Transverse colon (tissue), 4 donors: ENCODE data around the gene INPP5J. TPM values are rescaled to one million over a fixed set of nuclear protein-coding genes. Genes with fewer than 3 reads are reported as not detected.
A peak's percentile ranks its signal among the peaks of the same experiment; 100 is the strongest.
"Not testable (repeated sequence)": the region's sequence is repeated elsewhere in the genome, so short reads cannot be mapped to it uniquely, and the experiment has no call there.

Source experiments
- DNase-seq: peaks from one replicate; pipeline ENCODE4 v3.0.0-alpha.2; 2019
- H3K27ac ChIP-seq, 4 donors: fragments of 200-600 bp; sonication (generic); 2 replicates each; pipeline ENCODE4 v1.5.1; 2016 to 2018; ENCODE audit warnings: inconsistent platforms in 4 of 4
- H3K27me3 ChIP-seq: fragments of 200-600 bp; sonication (generic); 2 replicates; pipeline ENCODE4 v1.5.1; 2017; ENCODE audit warnings: inconsistent platforms
- H3K36me3 ChIP-seq, 4 donors: fragments of 200-600 bp; sonication (generic); 2 replicates each; pipeline ENCODE4 v1.5.1; 2017 to 2019; ENCODE audit warnings: inconsistent platforms in 4 of 4
- H3K4me1 ChIP-seq, 4 donors: fragments of 200-600 bp; sonication (generic); 2 replicates each; pipeline ENCODE4 v1.5.1; 2017 to 2020; ENCODE audit warnings: inconsistent platforms in 4 of 4
- H3K4me3 ChIP-seq, 4 donors: fragments of 200-600 bp; sonication (generic); 1 replicate in 1 of 4; 2 replicates in 3 of 4; pipeline versions ENCODE4 v1.5.1 to v1.6.1; 2017 to 2019; ENCODE audit warnings: inconsistent platforms in 4 of 4
- H3K9me3 ChIP-seq, 2 donors: fragments of 200-600 bp; sonication (generic); 2 replicates each; pipeline ENCODE4 v1.5.1; 2017 to 2019; ENCODE audit warnings: inconsistent platforms in 2 of 2
- EP300 ChIP-seq: sonication (generic); formaldehyde crosslinking; IDR thresholded peaks from one replicate; pipeline ENCODE4 v1.6.1; 2017; ENCODE audit warnings: antibody characterized with exemption, low read depth
- POLR2A ChIP-seq: fragments of 450-650 bp; IDR thresholded peaks from one replicate; pipeline ENCODE4 v1.6.1; 2016; ENCODE audit warnings: antibody characterized with exemption, mild to moderate bottlenecking, moderate library complexity
- POLR2AphosphoS5 ChIP-seq, 3 donors: sonication (generic); formaldehyde crosslinking; IDR thresholded peaks; one replicate each; pipeline ENCODE4 v1.6.1; 2016; ENCODE audit warnings: antibody characterized with exemption in 3 of 3
- WGBS, 2 donors: methylation state at CpG; one replicate each; pipeline ENCODE4 v1.1.5; 2018; ENCODE audit warnings: low coverage in 1 of 2; 5-methylcytosine and 5-hydroxymethylcytosine counted together
- in situ Hi-C, 4 donors: fragments of 200-750 bp; cut with MboI; loops; one replicate each; pipeline versions ENCODE4 v1.15.0 to v1.15.1; 2017; ENCODE audit warnings: low sequenced_read_pairs in 3 of 4, low pct_ligation_motif_present in 1 of 4, low pct_unique_long_range_greater_than_20kb in 1 of 4
- intact Hi-C: fragments of 100-400 bp; cut with DNase I; formaldehyde crosslinking; loops from one replicate; pipeline ENCODE4 v1.15.1; 2023; ENCODE audit warnings: low total_unique reads
- total RNA-seq, 4 donors: library from RNA; depleted of rRNA; stranded (reverse); fragments of >200 nt; gene quantifications; one replicate each; pipeline ENCODE4 v1.1.0, GENCODE V29; 2016
- TF ChIP-seq, protein P1 (sequence below), 5 experiments: fragments of 200-600 bp in 3 of 5; fragments of 450-650 bp in 2 of 5; sonication (generic) in 3 of 5; IDR thresholded peaks; 1 replicate in 2 of 5; 2 replicates in 3 of 5; pipeline ENCODE4 v1.5.1; 2016 to 2017; ENCODE audit warnings: antibody characterized with exemption in 5 of 5, inconsistent platforms in 3 of 5, mild to moderate bottlenecking in 2 of 5, moderate library complexity in 1 of 5

Gene INPP5J, protein sequence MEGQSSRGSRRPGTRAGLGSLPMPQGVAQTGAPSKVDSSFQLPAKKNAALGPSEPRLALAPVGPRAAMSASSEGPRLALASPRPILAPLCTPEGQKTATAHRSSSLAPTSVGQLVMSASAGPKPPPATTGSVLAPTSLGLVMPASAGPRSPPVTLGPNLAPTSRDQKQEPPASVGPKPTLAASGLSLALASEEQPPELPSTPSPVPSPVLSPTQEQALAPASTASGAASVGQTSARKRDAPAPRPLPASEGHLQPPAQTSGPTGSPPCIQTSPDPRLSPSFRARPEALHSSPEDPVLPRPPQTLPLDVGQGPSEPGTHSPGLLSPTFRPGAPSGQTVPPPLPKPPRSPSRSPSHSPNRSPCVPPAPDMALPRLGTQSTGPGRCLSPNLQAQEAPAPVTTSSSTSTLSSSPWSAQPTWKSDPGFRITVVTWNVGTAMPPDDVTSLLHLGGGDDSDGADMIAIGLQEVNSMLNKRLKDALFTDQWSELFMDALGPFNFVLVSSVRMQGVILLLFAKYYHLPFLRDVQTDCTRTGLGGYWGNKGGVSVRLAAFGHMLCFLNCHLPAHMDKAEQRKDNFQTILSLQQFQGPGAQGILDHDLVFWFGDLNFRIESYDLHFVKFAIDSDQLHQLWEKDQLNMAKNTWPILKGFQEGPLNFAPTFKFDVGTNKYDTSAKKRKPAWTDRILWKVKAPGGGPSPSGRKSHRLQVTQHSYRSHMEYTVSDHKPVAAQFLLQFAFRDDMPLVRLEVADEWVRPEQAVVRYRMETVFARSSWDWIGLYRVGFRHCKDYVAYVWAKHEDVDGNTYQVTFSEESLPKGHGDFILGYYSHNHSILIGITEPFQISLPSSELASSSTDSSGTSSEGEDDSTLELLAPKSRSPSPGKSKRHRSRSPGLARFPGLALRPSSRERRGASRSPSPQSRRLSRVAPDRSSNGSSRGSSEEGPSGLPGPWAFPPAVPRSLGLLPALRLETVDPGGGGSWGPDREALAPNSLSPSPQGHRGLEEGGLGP
- 10 to 100 TPM; 22.4 to 51.2 (median 30.8) TPM for total RNA-seq

DNA sequence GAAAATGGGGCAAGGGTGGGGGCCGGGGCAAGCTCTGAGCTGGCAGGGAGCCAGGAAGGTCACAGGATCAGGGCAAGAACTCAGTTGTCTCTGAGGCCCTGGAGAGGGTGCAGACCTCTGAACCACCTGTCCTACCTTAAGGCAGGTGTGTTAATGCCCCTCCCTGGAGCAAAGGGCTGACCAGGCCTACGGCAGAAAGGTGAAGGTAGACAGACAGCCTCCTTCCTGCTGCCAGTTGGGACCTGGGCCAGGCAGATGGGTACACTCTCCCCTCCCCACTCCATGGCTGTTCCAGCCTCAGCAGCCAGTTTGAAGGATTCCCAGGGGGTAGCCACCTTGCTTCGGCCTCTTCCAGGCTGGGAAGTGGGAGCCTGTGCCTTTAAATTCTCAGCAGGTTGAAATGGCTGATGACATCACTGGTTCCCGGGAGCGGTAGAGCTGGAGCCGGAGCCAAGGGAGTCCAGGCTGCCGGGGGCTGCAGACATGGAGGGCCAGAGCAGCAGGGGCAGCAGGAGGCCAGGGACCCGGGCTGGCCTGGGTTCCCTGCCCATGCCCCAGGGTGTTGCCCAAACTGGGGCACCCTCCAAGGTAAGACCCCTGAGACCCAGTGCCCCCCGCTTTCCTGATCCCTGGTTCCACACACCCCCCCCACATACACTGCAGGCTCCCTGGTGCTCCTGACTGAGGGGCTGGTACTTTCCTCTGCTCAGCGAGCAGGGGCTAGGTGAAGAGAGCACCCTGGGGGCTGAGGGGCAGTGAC lies at the start of gene INPP5J:
Gene INPP5J (plus strand): TSS at position 435 of the 760 bp plus-strand sequence. CDS start 49 bp downstream, at position 484.
- whole genome bisulfite sequencing, 2 donors, result 14 to 34% methylated on average over 1 to 10 of the region's 10 CpGs
- peak within 1 kb of the TSS; percentile 81 to 83 (median 82) for H3K27ac ChIP-seq
- peaks cover 11 to 25% (median 16%) of the 10 kb centered on the region in 4 donors for H3K4me1 ChIP-seq
- H3K4me3 ChIP-seq, result peak within 1 kb of the TSS; percentile 34 to 53 (median 39)
- TF ChIP-seq POLR2A, result peak; percentile 79
- TF ChIP-seq POLR2AphosphoS5 (IDR thresholded peaks at IDR 0.05), result peak in 2 of 3 donors; percentile 74 to 80
- TF ChIP-seq, protein P1, sequence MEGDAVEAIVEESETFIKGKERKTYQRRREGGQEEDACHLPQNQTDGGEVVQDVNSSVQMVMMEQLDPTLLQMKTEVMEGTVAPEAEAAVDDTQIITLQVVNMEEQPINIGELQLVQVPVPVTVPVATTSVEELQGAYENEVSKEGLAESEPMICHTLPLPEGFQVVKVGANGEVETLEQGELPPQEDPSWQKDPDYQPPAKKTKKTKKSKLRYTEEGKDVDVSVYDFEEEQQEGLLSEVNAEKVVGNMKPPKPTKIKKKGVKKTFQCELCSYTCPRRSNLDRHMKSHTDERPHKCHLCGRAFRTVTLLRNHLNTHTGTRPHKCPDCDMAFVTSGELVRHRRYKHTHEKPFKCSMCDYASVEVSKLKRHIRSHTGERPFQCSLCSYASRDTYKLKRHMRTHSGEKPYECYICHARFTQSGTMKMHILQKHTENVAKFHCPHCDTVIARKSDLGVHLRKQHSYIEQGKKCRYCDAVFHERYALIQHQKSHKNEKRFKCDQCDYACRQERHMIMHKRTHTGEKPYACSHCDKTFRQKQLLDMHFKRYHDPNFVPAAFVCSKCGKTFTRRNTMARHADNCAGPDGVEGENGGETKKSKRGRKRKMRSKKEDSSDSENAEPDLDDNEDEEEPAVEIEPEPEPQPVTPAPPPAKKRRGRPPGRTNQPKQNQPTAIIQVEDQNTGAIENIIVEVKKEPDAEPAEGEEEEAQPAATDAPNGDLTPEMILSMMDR (IDR thresholded peaks at IDR 0.05), result no peak
- H3K27me3 ChIP-seq, result no peaks in the 10 kb centered on the region
- in situ Hi-C loops (no loop called here), intact Hi-C loops (no loop called here)
- H3K9me3 ChIP-seq, result no peaks in the 10 kb centered on the region
- H3K36me3 ChIP-seq, result no peaks in the 10 kb centered on the region
- peak; percentile 80 for DNase-seq

DNA sequence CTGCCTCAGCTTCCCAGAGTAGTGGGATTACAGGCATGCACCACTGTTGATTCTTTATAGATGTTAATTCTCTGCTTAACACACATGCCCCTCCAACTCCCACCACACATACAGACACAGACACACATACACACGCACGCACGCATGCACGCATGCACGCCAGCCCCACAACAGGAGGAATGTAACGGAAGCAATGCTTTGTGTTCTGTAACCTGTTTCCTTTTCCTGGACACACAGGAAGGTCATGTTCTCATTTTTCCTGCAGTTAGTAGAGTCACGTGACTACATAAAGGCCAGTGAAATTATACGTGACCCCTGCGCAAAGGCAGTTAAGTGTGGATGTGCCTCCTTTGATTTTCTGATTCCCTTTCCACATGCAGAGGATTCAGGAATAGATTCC lies 49.6 kb upstream of the INPP5J start:
- H3K36me3 ChIP-seq, H3K27ac ChIP-seq, intact Hi-C loops, H3K27me3 ChIP-seq, in situ Hi-C loops, H3K9me3 ChIP-seq, DNase-seq, H3K4me3 ChIP-seq, H3K4me1 ChIP-seq: not testable (repeated sequence)
- WGBS, 2 donors, result 61 to 88% methylated on average over 3 to 9 of the region's 9 CpGs

DNA sequence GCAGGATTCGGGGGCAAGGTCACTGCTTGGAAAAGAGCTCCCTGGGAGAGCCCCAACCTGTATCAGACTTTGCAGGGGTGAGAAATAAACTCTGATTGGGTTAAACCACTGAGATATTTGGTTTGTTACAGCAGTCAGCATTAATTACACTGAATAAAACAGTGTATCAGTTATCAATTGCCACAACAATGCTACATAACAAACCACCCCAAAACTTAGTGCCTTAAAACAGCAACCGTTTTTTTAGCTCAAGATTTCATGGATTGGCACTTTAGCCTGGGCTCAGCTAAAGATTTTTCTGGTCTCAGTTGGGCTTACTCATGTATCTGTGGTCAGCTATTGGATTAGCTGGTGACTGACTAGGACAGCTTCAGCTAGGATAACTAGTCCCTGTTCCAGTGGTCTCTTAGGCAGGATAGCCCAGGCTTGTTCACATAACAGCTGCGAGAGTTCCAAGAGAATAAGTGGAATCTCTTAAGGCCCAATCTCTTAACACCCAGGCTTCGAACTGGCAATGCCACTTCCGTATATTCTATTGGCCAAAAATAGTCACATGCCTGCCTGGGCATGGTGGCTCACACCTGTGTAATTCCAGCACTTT lies 49.1 kb upstream of the INPP5J start:
- WGBS, 2 donors, result 90 to 100% methylated on average over 1 to 4 of the region's 5 CpGs
- intact Hi-C loops, result not testable (repeated sequence)

DNA sequence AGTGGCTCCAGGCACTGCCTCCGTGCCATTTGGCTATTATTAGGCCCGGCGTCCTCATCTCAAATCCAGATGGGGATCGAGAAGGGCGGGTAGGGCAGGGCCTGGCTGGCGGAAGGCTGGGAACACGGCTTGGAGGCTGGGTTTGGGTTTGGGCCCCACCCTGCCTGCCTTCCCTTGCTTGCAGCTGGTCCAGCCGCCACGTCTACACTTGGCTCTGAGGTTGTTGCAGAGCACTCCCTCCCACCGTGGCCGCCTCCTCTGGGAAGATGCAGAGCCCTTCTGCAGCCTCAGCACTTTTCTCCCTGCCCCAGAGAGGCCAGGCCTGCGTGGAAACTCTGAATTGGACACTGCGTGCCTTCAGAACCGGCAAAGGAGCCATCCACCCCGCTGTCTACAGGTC lies 46.8 kb upstream of the INPP5J start:
- WGBS, 2 donors, result 77% methylated on average over 15 of the region's 15 CpGs; no CpG with 5 or more reads in 1 of the 2 donors
- intact Hi-C loops, result no loop called here
- no peak for TF ChIP-seq EP300
- TF ChIP-seq POLR2AphosphoS5 (IDR thresholded peaks at IDR 0.05), result peak in 1 of 3 donors; percentile 9
- TF ChIP-seq, protein P1 (IDR thresholded peaks at IDR 0.05), result no peak
- no peak for TF ChIP-seq POLR2A
- Histone ChIP-seq H3K36me3 (no peaks in the 10 kb centered on the region), H3K4me1 (peaks cover 0 to 28% (median 20%) of the 10 kb centered on the region in 4 donors), H3K27me3 (no peaks in the 10 kb centered on the region), H3K9me3 (no peaks in the 10 kb centered on the region), H3K4me3 (no peak overlapping the region), H3K27ac (peak overlapping the region; percentile 64 to 82 (median 72))
- peak; percentile 70 for DNase-seq
- in situ Hi-C loops, result no loop called here

More for the DNA sequence above, 49.1 kb upstream of the INPP5J start:
- H3K4me3 ChIP-seq, H3K27me3 ChIP-seq, in situ Hi-C loops, H3K9me3 ChIP-seq, H3K36me3 ChIP-seq, H3K27ac ChIP-seq, H3K4me1 ChIP-seq, DNase-seq: not testable (repeated sequence)
